ENCODE results near the gene BOK.

- no peak for TF ChIP-seq REST (IDR thresholded peaks at IDR 0.05; ENCODE audit: insufficient read depth in 1 of 2, low read depth in 2 of 2, low read length in 2 of 2)
- no peak for TF ChIP-seq SIN3A (IDR thresholded peaks at IDR 0.05; ENCODE audit: borderline replicate concordance, insufficient read depth, low read length)
Measured at GRCh38 chr2:241563981-241564595, 5.5 kb downstream of the BOK start.
